K562 (cell line): ENCODE measurements around the gene TMEM215.

Experiments
- CTCF ChIP-seq, 3 experiments: IDR thresholded peaks in 2 of 3; conservative IDR thresholded peaks in 1 of 3; 2 replicates each; pipeline ENCODE4 v1.5.1; 2011 to 2012; ENCODE audit warnings: low read length in 3 of 3, mild to moderate bottlenecking in 3 of 3, control low read depth in 2 of 3, improper control_type of control experiment in 1 of 3, inconsistent platforms in 1 of 3, low read depth in 1 of 3, mixed read lengths in 1 of 3, moderate library complexity in 1 of 3; ENCODE audit not compliant: insufficient read depth in 2 of 3
- MAFG ChIP-seq: fragments of 450-650 bp; conservative IDR thresholded peaks from 2 replicates; pipeline ENCODE4 v1.6.1; 2016; ENCODE audit warnings: missing genetic modification characterization, missing compliant biosample characterization
- MAX ChIP-seq: sonication (generic); formaldehyde crosslinking; IDR thresholded peaks from 2 replicates; pipeline ENCODE4 v1.9.0; 2022; ENCODE audit warnings: mild to moderate bottlenecking, missing genetic modification reagents
- POLR2A ChIP-seq: fragments of 450-650 bp; conservative IDR thresholded peaks from 2 replicates; pipeline ENCODE4 v1.6.1; 2016
- RBBP5 ChIP-seq: fragments of 200-600 bp; sonication (generic); IDR thresholded peaks from 2 replicates; pipeline ENCODE4 v1.6.1; 2012; ENCODE audit warnings: borderline replicate concordance, mild to moderate bottlenecking, low read length, control low read depth, inconsistent platforms; ENCODE audit not compliant: insufficient read depth, poor library complexity, severe bottlenecking
- REST ChIP-seq, 2 experiments: fragments of 450-650 bp; formaldehyde crosslinking in 1 of 2; IDR thresholded peaks; 2 replicates each; pipeline versions ENCODE4 v1.4.0 to v1.6.1; 2014 to 2020; ENCODE audit warnings: mild to moderate bottlenecking in 2 of 2, borderline replicate concordance in 1 of 2, low read depth in 1 of 2
- SP1 ChIP-seq: sonication (generic); formaldehyde crosslinking; IDR thresholded peaks from 2 replicates; pipeline ENCODE4 v1.8.1; 2022; ENCODE audit warnings: mild to moderate bottlenecking, missing genetic modification reagents

- TF ChIP-seq MAX (CRISPR knock-in tag) (no peak), MAFG (tag) (no peak), POLR2A (no peak), RBBP5 (no peak), CTCF (IDR thresholded peaks at IDR 0.05 in 2 of 3, conservative IDR thresholded peaks at IDR 0.05 in 1 of 3; ENCODE audit: insufficient read depth in 2 of 3, low read depth in 1 of 3, low read length in 3 of 3) (no peak), SP1 (CRISPR knock-in tag) (no peak), REST (IDR thresholded peaks at IDR 0.05; ENCODE audit: borderline replicate concordance) (no peak), REST (CRISPR knock-in tag; IDR thresholded peaks at IDR 0.05; ENCODE audit: low read depth) (no peak)
These were observed at the start of gene TMEM215 for GRCh38 chr9:32783168-32783891.
